Renal cortex interstitium (tissue), 11 donors: ENCODE measurements around the gene GRHPR. TPM values are rescaled to one million over a fixed set of nuclear protein-coding genes. Genes with fewer than 3 reads are reported as not detected.
A peak's percentile ranks its signal among the peaks of the same experiment; 100 is the strongest.

Experiments
- DNase-seq, 11 donors: peaks; one replicate each; pipeline ENCODE4 v3.0.0-alpha.2; 2013; ENCODE audit warnings: low read depth in 9 of 11, low spot score in 4 of 11; ENCODE audit errors: extremely low read depth in 1 of 11
- polyA plus RNA-seq, 3 donors: library from polyadenylated mRNA; unstranded; fragments of 120-200 nt; gene quantifications; one replicate each; pipeline ENCODE4 v1.2.1, GENCODE V29; 2013; ENCODE audit not compliant: insufficient read length in 3 of 3

GRHPR gene
- polyA plus RNA-seq, 3 donors, result 120 to 142 (median 135) TPM

DNA sequence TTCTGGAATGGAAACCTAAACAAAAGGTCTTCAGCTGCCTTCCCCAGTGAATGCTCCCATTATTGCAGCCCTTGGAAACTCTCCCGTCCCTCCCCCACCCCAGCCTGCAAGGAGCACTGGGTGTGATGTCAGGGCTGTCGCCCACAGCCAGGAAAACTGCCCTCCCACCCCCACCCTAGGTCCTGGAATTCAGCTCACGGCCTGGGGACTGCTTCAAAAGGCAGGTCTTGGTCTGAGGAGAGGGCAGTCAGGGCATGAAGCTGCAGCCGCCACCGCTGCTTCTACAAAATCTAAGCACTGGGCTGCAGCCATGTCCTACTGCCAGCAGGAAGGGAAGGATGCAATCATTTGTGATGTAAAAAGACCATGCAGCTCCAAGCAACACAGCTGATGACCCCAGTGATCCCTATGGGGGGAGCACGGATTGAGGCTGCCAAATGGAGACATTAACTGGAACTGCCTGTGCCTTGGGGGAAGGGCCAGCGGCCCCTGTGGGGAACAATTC, 11.4 kb downstream of the GRHPR start:
- peak in 5 of 11 donors; percentile 11 to 45 (median 30) for DNase-seq

GRCh38 chr9:37436540-37436939, 14.0 kb downstream of the GRHPR start:
- DNase-seq, result no peak

- no peak for DNase-seq
Observed at GRCh38 chr9:37437010-37437409, 14.5 kb downstream of the GRHPR start.

GRCh38 chr9:37437621-37438020, 15.1 kb downstream of the GRHPR start:
- no peak for DNase-seq

- no peak for DNase-seq
Observed at GRCh38 chr9:37438359-37438758, 15.9 kb downstream of the GRHPR start.

DNA sequence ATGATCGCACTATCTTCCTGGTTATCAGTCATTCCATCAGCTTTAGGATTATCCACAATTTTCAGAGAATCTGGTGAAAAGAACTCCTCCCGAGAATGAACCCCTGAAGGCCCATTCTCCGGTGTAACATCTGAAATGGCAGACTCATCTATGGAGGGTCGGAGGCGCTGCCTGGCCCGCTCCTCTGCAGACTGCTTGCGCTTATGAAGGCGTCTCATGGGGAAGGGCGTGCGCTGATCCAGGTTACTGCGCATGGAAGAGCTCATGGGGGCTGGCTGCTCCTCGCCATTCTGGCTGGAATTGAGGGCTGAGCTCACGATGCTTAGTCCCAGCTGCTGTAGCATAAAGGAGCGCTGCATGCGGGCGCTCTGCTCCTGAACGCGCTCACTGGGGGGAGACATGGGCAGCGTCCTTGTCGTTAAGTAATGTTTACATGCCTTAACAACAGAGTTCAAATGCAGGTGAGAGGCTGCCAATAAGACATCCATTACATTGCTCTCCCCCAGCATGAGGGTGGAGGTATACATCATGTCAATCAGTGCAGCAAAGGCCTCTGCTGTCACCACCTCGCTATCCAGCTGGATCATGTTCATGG, 19.4 kb downstream of the GRHPR start:
- no peak for DNase-seq

DNA sequence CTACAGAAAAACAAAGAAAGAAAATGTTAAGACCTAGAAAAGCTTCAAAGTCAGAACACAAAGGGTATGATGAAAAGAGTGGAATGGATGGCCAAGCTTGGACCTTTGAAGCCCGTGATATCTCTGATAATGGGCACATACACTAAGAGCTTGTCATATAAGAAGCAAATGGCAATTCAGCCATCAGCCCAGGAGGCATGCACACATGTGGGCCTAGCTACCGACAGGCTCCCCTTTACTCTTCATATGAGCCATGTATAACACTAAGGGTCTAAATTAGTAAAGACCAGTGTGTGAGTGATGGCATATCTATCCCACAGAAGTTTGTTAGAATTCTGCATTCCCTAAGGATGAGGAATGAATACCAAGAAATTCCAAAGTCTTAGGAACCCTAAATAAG, 20.1 kb downstream of the GRHPR start:
- no peak for DNase-seq

- no peak for DNase-seq
Observed at GRCh38 chr9:37443566-37443965, 21.1 kb downstream of the GRHPR start.

- DNase-seq, result no peak
Observed at GRCh38 chr9:37444890-37445289, 22.4 kb downstream of the GRHPR start.

GRCh38 chr9:37445832-37446231, 23.3 kb downstream of the GRHPR start:
- no peak for DNase-seq

DNA sequence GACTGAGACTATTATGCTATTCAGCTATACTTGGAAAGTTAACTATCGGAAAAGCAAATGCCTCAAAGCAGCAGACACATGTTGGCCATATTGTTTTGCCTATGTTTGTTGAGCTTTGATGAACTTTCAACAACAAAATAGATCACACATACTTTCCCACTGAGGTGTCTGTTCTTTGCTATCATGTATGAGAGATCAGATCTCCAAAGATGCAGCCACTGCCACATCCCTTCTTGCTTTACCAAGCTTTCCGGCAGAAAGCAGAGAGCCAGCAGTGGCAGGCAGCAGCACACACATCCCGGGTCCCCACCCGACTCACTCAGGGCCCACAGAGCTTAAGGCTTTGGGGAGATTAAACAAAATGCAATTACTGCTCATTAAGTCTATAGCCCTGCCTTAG, 23.9 kb downstream of the GRHPR start:
- no peak for DNase-seq

DNA sequence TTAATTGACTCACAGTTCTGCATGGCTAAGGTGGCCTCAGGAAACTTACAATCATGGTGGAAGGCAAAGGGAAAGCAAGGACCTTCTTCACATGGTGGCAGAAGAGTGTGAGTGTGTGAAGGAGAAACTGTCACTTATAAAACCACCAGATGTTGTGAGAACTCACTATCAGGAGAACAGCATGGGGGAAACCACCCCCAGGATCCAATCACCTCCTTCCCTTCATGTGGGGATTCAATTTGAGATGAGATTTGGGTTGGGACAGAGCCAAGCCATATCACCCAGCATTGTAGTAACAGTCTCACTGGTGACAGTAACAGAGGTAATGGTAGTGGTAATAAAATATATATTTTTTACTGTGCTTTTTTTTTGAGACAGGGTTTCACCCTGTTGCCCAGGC, 24.6 kb downstream of the GRHPR start:
- no peak for DNase-seq

DNA sequence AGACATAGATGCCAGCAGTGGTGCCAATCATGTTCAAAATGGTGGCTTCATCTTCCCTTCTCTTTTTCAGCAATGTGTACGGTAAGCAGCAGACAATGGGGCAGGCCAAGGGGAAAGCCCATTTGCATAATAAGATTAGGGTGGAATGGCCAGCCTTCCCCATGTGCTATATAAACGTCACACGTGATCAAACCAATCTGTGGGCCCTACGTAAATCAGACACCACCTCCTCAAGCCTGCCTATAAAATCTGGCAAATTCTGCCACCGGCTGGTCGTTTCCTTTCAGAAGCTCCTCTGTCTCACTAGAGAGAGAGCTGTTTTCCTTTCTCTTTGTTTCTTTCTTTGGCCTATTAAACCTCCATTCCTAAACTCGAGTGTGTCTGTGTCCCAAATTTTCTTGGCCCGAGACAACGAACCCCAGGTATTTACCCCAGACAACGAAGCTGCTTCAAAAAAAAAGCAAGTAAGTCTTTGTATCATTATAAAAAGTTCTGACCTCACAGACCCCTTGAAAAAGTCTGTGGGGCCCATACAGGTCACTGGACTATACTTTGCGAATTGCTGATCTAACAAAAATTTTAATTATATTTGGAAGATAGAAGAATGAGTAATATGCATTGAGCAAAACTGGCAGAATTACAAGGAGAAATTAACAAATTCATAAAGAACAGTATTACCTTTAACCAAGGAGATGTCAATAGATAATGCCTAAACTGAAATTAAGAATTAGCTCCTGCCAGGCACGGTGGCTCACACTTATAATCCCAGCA, 27.6 kb downstream of the GRHPR start:
- DNase-seq, result no peak

DNA sequence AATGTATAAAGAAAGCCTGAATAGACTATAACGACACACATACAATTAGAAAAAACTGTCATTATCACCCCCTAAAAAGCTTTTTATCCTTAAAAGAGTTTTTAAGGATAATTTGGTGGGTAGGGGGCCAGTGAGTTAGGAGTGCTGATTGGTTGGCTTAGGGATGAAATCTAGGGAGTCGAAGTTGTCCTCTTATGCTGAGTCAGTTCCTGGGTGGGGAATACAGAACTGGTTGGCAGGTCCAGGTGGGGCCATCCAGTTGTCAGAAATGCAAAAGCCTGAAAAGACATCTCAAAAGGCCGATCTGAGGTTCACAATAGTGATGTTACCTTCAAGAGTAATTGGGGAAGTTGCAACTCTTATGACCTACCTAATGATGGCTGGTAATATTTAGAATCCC, 29.1 kb downstream of the GRHPR start:
- no peak for DNase-seq

DNA sequence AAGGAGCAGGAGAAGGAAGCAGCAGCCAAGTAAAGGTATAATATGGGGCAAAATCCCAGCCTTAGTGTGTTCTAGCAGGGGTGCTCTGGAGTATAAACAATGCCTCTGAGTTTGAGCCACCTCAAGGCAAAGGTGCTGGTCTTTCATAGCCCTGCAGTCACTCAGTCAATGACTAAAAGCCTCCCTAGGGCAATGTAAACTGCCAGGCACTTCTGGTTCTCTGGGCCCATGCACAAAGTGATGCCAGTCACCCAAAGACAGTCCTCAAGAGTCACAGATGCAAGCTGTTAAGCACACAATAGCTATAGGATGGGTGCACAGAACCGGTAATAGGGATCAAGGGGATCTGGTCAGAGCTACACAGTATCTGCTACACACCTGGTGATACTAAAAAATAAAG, 30.1 kb downstream of the GRHPR start:
- DNase-seq, result no peak

DNA sequence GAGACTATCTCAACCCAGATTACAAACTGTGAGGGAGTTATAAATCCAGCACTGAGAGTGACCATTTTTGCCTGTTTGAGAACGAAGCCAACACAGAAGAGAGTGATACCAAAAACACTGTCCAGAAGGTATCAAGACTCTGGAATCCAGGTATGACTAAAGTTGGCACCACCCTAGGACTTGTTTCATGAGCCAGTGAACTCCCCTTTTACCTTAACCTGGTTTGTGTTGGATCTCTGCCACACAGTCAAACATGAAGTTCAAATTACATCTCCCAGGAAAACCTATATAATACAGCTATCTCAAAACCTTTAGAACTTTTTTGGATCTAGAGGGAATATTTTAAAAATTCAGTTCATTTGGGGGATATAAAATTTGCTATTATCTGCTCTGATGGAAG, 31.3 kb downstream of the GRHPR start:
- DNase-seq, result no peak

GRCh38 chr9:37454238-37454637, 31.7 kb downstream of the GRHPR start:
- no peak for DNase-seq

GRCh38 chr9:37455884-37456647, 33.6 kb downstream of the GRHPR start:
- DNase-seq, result no peak

DNA sequence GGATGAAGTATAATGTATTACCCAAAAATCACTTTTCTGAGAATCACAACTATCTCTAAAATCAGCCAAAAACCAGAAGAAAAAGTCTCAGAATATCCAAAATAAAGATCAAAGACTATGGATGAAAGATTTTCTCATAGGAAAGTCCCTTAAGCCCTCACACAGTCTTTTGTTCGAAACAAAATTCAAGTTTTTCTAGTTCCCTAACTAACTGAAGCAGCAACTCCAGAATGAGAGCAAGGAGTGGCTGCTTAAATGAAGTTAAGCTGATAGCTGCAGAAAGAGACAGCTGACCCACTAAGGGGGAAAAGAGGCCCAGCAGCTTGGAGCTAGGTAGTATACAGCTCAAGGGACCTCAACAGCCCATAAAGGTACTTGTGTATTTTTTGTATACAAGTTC, 34.3 kb downstream of the GRHPR start:
- no peak for DNase-seq

GRCh38 chr9:37464006-37464405, 41.5 kb downstream of the GRHPR start:
- no peak for DNase-seq
